Femur (tissue), 1 donor: ENCODE measurements around the gene ISOC2.
A peak's percentile ranks its signal among the peaks of the same experiment; 100 is the strongest.

Source experiments
- DNase-seq: peaks from one replicate; pipeline ENCODE4 v3.0.0-alpha.2; 2017

Gene ISOC2

DNA sequence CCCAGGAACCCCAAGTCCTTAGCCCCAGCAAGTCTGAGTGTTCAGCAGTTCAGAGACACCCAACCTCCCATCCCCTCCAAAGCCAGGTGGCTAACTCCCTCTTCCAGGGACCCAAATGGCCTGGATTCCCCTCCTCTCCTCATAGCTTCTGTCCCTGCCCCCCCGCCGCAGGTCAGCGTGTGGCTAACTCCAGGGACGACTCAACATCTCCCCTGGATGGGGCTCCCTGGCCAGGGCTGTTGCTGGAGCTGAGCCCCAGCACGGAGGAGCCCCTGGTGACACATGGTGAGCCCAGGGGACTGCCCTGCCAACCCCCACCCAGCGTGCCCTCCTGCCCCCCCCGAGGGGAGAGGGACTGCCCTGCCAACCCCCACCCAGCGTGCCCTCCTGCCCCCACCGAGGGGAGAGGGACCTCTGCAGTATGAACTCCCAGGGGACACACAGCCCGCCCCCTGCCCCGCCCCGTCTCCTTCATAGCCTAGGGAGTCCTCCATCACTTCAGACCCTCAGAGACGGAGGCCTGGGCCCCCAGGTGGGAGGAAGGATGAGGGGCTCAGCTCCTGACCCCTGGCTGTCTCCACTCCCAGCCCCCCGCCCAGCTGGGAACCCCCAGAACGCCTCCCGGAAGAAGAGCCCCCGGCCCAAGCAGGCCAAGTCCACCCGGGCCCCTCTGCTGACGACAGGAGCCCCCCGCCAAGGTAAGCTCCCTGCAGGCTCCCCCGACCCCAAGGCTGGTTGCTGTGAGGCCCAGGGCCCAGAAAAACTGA lies 28.5 kb upstream of the ISOC2 start:
- no peak for DNase-seq

DNA sequence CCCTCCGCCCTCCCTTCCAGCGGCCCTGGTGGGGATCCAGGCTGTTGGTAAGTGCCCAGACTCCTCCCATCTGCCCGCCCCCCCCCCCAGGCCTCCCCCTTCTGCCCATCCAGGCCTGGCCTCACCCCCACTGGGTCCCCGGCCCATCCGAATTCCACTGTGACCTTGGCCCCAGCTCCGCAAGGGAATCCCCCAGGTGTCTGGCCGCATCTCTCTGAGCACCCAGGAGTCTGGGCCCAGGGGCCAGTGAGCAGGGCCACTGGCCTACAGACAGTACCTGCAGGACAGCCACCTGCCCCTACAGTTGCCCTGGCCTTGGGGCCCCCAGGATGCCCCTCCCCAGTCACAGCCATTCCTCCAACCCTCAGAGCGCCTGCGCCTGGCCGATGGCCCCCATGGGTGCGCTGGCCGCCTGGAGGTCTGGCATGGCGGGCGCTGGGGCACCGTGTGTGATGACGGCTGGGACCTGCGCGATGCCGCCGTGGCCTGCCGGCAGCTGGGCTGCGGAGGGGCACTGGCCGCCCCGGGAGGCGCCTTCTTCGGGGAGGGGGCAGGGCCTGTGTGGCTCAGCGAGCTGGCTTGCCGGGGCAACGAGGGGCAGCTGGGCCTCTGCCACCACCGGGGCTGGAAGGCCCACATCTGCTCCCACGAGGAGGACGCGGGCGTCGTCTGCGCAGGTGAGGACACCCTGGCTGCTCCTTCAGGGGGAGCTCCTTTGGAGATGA lies 27.7 kb upstream of the ISOC2 start:
- DNase-seq = peak; percentile 81

DNA sequence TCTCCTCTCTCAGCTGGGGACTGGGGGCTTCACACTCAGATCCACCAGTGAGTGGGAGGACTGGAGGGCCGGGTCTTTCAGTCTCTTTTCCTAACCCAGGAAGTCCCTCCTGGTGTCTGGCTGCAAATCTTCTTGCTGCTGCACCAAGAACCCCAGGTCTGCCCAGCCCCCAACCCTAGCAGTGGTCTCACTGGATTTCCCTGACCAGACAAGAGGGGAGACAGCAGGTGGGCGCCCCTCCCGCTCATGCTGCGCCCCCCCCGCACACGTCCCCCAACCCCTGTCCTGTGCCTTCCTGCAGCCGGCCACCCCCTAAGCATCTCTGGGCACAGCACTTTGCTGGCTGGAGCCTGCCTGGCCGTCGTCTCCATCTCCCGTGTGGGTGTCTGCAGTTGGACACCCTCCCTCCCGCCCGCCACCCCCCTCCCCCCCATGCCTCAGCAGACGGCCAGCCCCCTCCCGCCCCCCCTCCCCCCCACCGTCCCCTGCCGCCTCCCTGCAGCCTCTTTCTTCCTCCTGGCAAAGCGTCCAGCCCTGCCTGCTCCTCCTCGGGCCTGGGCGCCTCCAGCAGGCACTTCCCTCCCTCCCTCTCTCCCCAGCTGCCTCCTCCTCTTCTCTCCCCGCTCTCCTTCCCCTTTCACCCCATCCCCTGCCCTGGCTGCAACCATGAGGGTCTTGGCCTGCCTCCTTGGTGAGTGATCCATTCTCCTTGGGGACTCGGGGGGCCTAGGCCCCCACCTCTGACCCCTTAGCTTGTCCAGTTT lies 26.7 kb upstream of the ISOC2 start, which contains the start of gene SSC5D:
SSC5D (plus strand) TSS at position 513 of the 764 bp plus-strand sequence; CDS start at position 667, 154 bp downstream.
- peak; percentile 84 for DNase-seq

DNA sequence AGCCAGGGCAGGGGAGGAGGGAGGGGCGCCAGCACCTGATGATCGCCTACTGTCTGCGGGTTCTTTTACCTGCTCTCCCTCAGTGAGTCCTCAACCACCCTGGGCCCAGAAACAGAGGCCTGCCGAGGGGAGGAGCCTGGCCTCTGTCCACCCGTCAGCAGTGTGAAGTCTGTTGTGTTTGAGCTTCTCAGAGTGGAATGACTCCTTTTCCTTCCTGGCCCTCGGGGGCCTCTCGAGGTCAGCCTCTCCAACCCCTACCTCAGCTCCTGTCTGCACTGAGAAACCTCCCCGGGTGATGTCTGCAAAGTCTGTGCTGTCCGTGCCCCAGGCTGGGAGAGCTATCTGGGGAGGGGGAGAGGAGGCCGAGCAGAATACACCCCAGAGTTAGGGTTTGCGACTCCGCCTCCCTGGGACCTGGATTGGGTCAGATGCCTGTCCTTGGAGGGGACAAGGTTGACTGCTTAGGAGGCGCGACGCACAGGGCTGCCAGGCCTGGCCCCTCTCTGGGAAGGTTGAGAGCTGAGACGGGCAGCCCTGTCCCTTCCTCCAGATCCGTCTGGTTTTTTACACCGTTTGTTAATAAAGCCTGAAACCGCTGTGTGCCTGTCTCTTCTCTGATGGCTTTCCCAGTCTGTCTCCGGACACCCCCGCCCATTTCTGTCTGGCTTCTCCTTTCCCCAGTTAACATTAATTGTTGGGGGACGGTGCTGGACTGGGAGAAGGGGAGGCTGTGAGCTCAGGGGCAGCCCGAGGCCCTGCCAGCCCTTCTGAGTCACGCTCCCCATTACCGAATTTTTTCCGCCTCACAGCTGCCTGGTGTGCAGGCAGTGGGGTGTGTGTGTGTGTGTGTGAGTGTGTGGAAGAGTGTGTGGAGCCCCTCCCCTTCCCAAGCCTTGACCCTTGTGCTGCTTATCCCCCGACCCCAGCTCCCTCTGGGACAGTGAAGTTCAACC lies 25.8 kb upstream of the ISOC2 start:
- DNase-seq = peak; percentile 95

DNA sequence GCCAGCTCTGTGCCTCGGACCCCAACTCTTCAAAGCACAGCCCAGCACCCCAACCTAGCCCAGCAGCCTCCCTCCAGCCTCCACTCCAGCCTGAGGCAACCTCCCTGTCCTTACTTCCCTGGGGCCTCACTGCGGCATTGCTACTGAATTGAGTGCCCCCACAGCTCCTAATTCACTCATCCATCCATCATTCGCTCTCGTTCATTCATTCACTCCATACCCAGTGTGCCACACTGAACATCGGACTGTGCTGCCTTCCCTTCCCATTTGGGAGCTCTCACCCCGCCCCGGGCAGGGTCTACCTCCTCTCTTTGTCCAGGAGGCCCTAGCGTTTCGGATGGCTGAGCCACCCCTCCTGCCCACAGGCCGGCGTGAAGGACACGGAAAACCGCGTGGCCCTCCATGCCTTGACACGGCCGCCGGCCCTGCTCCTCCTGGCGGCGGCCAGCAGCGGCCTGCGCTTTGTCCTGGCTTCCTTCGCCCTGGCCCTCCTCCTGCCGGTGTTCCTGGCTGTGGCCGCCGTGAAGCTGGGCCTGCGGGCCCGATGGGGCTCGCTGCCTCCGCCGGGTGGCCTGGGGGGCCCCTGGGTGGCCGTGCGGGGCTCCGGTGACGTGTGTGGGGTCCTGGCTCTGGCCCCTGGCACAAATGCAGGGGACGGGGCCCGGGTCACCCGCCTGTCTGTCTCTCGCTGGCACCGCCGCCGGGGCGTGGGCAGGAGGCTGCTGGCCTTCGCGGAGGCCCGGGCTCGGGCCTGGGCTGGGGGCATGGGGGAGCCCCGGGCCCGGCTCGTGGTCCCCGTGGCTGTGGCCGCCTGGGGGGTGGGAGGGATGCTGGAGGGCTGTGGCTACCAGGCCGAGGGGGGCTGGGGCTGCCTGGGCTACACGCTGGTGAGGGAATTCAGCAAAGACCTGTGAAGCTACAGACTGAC lies 24.9 kb upstream of the ISOC2 start:
- DNase-seq = no peak

GRCh38 chr19:55485439-55486011 lies 24.1 kb upstream of the ISOC2 start:
- DNase-seq = no peak

DNA sequence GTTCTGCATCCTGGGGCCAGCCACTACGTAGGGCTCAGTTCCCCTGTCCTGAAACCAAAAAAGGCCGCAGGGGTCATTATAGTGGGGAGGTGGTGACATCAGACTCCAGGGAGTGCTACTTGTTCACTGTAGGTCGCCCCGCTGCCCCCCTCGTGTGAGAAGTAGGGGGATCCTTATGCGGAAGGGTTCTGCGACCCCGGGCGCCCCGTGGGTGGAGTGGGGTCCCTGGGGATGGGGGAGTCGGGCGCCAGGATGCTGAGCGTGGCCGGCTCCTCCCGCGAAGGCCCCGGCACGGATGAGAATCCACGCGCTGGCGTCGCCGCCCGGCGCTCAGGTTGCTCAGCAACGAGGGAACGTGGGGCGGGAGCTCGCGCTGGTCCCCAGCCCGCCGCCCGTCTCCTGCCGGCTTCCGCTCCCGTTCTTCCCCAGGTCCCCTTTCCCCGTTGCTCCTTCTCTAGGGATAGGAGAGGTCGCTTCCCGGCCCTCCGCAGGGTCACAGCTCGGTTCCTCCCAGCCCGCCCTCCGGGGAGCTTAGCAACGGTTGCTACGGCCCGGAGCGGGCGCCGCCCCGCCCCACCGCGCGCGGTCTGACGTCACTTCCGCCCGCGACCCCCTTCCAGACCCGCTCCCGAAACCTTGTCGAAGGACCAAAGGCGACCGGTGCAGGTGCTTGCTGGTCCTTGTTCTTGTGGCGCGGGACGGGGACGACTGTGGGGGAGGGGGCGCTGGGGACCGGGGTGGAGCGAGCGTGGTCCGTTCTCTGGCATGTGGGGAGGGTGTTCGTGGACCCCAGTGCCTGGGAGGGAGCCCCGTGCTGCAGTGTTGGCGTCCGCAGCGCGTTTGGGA lies 23.4 kb upstream of the ISOC2 start, which contains the start of gene NAT14:
NAT14 (plus strand) TSS at position 596 of the 846 bp plus-strand sequence. CDS start 521 bp downstream, outside the sequence.
- peak; percentile 87 for DNase-seq

GRCh38 chr19:55483706-55484592 lies 22.5 kb upstream of the ISOC2 start:
- DNase-seq = no peak

GRCh38 chr19:55482967-55483705 lies 21.7 kb upstream of the ISOC2 start:
- no peak for DNase-seq

DNA sequence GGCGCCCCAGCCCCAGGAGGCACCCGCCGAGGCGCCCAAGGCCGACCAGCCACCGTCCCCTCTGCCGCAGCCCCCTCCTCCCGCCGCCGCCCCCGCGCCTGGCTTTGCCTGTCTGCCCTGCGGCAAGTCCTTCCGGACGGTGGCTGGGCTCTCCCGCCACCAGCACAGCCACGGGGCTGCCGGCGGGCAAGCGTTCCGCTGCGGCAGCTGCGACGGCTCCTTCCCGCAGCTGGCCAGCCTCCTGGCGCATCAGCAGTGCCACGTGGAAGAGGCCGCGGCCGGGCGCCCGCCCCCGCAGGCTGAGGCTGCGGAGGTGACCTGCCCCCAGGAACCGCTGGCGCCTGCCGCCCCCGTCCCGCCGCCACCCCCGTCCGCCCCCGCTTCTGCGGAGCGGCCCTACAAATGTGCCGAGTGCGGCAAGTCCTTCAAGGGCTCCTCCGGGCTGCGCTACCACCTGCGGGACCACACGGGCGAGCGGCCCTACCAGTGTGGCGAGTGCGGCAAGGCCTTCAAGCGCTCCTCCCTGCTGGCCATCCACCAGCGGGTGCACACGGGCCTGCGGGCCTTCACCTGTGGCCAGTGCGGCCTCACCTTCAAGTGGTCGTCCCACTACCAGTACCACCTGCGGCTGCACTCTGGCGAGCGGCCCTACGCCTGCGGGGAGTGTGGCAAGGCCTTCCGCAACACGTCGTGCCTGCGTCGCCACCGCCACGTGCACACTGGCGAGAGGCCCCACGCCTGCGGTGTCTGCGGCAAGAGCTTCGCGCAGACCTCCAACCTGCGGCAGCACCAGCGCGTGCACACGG lies 20.9 kb upstream of the ISOC2 start:
- DNase-seq = no peak

DNA sequence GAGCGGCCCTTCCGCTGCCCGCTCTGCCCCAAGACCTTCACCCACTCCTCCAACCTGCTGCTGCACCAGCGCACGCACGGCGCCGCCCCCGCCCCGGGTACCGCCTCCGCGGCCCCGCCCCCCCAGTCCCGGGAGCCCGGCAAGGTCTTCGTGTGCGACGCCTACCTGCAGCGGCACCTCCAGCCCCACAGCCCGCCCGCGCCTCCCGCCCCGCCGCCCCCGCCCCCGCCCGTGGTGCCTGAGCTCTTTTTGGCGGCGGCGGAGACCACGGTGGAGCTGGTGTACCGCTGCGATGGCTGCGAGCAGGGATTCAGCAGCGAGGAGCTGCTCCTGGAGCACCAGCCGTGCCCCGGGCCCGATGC lies 20.3 kb upstream of the ISOC2 start:
- no peak for DNase-seq

DNA sequence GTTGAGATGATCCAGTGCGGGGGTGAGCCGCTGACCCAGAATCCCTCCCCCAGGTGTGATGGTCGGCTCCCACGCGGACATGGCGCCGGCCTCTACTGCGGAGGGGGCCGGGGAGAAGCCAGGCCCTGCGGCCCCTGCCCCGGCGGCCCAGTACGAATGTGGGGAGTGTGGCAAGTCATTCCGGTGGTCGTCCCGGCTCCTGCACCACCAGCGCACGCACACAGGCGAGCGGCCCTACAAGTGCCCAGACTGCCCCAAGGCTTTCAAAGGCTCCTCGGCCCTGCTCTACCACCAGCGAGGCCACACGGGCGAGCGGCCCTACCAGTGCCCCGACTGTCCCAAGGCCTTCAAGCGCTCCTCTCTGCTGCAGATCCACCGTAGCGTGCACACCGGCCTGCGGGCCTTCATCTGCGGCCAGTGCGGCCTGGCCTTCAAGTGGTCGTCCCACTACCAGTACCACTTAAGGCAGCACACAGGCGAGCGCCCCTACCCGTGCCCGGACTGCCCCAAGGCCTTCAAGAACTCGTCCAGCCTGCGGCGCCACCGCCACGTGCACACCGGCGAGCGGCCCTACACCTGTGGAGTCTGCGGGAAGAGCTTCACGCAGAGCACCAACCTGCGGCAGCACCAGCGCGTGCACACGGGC lies 19.8 kb upstream of the ISOC2 start:
- no peak for DNase-seq

DNA sequence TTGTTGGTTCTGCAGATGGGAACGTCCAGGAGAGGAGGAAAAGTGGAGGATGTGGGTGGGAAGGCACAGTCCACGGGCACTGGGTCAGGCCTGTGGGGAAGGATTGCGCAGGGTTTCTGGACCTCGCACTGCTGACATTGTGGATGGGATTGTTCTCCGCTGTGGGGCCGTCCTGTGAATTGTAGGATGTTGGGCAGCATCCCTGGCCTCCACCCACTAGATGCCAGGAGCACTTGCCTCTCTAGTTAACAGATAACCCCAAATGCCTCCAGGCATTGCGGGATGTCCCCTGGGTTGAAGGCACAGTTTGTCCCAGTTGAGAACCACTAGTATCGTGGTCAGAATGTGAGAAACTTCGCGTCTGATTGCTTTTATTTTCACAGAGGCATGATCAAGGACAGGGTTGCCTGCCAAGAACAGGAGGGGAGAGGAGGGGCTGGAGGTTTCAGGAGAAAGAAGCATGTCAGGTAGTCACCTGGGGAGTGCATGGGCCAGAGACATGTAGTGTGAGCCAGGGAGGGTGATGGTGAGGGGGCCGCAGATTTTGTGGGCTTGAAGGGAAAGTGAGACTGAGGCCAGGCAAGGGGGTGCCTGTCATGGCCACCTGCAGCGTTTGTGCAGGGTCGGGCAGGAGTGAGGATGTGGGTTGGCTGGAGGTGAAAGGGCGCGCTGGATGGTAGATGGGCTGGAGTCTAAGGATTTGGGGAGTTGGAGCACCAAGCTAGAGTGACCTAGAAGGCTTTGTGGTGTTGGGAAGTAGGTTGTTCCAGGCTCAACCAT lies 18.2 kb upstream of the ISOC2 start:
- DNase-seq = no peak

DNA sequence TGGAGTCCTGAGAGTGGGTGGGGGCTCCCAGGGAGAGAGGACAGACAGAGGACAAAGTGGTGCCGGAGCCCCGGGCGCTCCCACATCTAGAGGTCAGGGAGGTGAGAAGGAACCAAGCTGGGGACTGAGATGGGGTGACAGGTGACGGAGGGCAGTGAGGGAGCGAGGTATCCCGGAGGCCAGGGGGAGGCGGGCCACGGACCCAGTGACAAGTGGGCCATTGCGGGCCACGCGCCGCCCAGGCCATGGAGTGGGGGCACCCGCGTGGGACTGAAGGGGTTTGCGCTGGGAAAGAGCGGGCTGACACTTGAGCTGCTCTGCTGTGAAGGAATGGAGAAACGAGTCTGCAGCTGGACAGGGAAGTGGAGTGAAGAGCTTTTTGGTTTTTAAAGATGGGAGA lies 17.6 kb upstream of the ISOC2 start:
- no peak for DNase-seq

GRCh38 chr19:55478364-55478763 lies 16.9 kb upstream of the ISOC2 start:
- no peak for DNase-seq

- DNase-seq = no peak
Observed at GRCh38 chr19:55477905-55478304, 16.5 kb upstream of the ISOC2 start.
